HL-60/S4 (cell line): ENCODE results near the gene EFCC1.
"Not testable (repeated sequence)": the region's sequence is repeated elsewhere in the genome, so short reads cannot be mapped to it uniquely, and the experiment has no call there.

ENCODE experiments used
- in situ Hi-C: fragments of 300-500 bp; cut with MboI; formaldehyde crosslinking; loops from 2 replicates; pipeline ENCODE4 v1.14.3; 2022; ENCODE audit warnings: low sequenced_read_pairs

The EFCC1 gene

DNA sequence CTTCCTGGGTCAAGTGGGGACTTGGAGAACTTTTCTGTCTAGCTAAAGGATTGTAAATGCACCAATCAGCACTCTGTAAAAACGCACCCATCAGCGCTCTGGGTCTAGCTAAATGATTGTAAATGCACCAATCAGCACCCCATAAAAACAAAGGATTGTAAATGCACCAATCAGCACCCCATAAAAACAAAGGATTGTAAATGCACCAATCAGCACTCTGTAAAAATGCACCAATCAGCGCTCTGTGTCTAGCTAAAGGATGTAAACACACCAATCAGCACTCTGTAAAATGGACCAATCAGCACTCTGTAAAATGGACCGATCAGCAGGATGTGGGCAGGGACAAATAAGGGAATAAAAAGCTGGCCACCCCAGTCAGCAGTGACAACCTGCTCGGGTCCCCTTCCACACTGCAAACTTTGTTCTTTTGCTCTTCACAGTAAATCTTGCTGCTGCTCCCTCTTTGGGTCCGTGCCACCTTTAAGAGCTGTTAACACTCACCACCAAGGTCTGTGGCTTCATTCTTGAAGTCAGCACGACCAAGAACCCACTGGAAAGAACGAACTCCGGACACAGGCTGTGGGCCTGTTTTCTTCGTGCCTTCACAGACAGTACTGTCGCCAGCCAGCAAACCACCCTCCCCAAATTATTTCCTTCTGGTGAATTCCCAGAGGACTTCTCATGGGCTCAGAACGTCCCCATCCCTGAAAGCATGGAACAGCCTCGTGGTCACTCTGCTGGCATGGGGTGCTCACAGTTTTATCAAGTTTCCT lies 68.4 kb downstream of the EFCC1 start:
- in situ Hi-C loops: not testable (repeated sequence)

DNA sequence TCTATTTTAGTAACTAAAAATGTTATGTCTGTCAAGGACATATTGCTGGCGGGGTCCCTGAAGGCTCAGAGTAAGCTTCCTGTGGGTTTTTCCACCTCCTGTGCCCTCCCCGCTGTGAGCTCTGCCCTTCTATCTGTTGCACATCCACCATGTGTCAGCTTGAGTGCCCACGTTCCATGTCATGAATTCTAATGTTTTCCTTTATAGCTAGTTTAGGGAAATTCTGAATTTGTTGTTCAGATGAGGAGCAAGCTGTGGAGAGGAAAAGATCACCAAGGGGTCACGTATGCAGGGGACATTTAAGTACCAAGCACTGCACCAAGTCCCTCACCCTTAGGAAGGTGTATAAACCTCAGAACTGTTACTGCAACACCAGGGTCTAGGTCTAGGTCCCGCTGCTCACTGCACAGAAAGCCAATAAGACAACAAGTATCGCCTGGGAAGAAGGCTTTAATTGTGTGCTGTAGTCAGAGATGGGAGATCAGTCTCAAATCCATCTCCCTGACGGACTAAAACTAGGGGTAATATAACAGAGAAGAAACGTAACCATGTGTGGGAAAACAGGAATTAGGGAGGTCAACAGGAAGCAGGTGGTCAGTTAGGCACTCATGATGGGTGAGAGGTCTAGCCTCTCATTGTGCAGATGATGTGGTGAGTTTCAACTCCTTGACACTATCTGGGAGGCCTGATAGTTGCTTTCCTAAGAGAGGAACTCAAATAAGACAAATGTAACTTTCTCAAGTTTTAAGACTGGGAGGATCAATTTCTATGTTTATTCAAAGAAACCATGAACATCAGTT lies 69.2 kb downstream of the EFCC1 start:
- in situ Hi-C loops: no loop called here

DNA sequence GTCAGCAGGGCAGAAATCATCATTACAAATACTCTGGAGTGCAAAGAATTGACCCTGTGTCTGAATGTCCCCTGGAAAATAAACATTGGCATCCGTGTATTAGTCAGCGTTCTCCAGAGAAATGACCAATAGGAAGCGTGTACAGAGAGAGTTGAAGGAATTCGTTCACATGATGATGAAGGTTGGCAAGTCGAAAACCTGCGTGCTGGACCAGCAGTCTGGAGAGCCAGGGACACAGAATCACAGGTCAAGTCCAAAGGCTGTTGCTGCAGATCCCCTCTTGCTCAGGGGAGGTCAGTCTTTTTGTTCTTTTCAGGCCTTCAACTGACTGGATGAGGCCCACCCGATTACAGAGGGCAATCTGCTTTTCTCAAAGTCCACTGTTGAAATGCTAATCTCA lies 76.1 kb downstream of the EFCC1 start:
- in situ Hi-C loops: no loop called here

DNA sequence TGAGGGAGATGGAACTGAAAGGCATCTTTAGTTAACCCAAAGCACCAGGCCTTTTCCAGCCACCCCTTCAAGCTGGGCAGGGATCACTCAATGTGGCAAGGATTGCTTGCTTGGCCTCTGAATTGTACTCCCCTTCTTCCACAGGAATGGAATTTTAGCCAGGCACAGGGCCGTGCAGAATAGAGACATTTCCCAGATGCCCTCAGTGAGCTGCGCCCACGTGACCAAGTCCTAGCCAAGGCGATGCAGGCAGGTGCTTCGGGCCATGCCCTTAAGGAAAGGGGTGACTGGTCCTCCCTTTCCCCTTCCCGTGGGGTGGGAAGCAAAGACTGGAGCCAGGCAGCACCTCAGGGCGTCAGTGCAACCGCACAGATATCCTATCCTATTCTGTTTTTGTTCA lies 77.4 kb downstream of the EFCC1 start:
- in situ Hi-C loops: no loop called here

DNA sequence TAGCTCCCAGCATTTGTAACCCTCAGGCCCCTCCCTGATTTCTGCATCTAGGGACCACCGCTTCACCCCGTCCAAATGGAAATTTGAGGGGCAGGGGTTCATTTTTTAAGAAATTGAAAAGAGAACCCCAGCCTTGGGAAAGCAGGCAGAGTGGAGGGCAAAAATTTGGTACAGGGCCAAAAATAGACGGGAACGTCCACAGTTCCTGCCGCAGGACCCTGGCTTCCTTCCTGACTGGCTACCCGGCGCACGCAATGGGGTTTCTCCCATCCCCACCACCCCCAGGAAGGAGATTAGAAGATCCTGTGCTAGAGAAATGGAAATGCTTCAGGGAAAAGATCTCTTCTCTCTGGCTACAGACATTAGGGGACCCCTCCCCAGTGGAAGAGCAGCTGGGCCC lies 80.4 kb downstream of the EFCC1 start:
- in situ Hi-C loops: no loop called here

DNA sequence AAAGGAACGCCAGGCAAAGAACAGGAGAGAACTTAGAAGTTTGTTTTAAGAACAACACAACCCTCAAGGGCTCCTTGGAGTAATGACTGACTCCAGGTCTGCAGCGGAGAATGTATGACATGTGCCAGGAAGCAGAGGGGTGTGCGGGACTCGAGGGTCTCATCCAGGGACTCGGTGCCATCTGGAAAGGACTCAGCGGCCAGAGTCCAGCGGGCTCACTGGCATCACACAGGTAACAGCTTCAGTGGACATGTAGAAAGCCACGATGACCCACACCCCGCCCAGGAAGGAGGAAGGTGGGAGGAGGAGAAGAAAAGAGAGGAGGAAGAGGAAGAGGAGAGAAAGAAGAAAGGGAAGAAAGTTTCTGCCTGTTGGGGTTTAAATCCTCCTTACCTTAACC lies 80.9 kb downstream of the EFCC1 start:
- in situ Hi-C loops: no loop called here

DNA sequence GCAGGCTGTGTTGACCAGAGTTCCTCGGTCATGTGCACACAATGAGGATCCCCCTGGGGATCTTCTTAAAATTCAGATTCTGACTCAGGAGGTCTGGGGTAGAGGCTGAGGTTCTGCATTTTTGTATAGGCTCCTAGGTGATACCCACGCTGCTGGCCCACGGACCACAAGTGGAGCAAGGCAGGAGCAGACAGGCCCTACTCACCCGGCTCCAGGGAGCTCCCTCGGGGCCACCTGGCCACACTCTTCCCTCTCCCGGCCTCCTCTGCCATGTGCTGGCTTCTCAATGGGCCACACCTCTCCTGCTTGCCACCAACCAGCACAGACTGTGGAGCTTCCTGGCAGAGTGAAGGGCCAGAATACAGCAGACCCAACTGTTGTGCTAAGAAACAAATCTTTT lies 83.4 kb downstream of the EFCC1 start:
- in situ Hi-C loops: no loop called here

DNA sequence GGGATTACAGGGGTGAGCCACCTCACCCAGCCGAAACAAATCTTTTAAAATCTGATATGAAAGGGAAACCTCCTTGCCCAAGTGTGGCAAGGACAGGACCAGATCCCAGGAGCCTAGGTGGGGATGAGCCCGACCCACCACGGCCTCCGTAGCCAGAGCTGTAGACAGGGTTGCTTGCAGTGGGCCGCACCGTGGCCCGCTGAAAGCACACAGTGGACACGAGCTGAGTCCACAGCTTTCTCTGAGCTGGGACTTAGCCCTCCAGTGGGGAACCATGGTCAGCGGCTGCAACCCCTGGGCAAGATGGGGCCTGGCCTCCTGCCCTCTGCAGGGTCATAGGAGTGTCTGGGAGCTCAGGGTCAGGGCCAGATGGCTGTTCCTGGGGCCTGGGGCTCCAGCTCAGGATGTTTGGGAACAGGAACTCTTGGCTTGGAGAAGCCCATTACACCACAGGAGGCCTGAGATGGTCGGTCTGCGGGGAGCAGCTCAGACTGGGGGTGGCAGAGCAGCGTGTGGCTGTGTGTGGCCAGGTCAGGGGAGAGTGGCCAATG lies 84.1 kb downstream of the EFCC1 start:
- in situ Hi-C loops: no loop called here

DNA sequence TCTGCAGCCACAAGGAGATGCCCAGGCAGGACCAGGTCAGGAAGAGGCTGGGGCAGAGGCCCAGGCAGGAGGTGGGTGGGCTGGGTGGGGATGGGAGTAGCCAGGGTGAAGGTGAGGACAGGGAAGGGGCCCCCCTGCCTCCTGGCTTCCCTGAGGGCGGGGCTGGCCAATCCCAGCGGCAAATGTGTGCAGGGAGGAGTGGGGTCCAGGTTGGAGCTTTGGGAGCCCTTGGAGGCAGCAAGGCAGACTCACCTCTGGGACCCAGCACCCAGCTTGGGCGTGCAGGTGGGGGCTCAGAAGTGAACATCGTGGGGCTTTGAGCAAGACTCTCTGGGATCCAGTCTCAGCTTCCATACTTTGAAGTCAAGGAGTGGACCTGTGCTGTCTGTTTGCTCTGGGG lies 84.7 kb downstream of the EFCC1 start:
- in situ Hi-C loops: no loop called here

DNA sequence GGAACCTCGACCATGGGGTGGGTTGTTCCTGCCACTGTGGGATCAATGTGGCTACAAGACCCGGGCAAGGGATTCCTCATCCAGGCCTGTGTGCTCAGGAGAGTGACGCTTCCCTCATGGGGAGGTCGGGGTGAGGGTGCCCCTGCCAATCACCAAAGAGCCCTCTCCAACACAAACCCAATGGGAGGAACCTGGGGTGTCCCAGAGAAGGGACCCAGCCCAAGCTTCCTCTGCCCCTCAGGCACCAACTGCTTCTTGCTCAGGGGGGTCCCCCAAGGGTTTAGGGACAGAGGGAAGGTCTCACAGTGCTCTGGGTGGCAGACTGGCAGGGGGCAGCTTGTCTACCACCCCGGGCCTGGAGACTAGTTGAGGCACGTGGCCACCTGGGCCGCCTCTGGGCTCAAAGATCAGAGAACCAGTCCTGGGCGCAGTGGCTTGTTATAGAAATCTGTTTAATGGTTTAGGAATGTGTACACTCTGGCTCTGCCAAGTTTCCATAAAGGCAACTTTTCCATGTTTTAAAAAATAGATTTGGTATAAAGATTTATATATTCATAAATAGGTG lies 86.1 kb downstream of the EFCC1 start:
- in situ Hi-C loops: no loop called here

DNA sequence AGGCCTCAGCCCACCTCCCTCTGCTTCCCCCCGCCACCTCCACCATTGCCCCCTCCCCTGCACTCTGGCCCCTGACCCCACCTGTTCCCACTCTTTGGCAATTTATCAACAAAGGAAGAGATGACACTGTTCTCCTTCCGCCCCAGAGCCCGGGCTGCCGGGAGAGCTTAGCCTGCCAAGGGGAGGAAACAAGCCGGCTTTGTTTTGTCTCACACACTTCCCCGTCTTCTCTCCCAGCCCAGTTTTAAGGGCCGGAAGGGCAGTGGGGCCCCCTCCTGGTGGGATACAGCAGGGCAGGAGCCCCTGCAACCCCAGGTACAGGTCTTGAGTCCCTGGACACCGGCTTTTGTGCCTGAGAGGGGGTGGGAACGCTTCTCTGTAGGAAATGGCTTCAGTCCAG lies 86.8 kb downstream of the EFCC1 start:
- in situ Hi-C loops: not testable (repeated sequence)

DNA sequence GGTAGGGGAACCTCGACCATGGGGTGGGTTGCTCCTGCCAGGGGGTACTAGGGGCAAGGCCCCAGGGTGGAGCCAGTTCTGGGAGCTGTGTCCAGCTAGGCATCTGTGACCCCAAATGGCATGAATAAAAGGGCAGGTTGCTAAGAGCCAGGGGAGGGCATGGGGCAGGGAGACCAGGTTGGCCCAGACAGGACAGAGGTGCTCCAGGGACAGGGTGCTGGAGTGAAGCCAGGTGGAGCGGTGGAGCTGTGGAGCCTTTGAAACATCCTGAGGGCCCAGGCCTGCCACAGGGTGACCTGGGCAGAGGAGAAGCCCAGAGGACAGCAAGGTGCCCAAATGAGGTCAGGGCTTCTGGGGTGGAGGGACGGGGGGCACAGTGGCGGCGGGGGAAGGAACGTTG lies 87.2 kb downstream of the EFCC1 start:
- in situ Hi-C loops: not testable (repeated sequence)
